IPS-18c (cell line): ENCODE results near the gene TAS2R31.
"Not testable (repeated sequence)": the region's sequence is repeated elsewhere in the genome, so short reads cannot be mapped to it uniquely, and the experiment has no call there.

Experiments used
- H3K4me3 ChIP-seq: 2 replicates; pipeline ENCODE4 v1.7.0; 2013; ENCODE audit warnings: low read depth, mild to moderate bottlenecking, low read length, moderate library complexity; ENCODE audit not compliant: insufficient read depth
- H3K9me3 ChIP-seq: one replicate; pipeline ENCODE4 v1.6.1; 2013; ENCODE audit warnings: mild to moderate bottlenecking, low read length, moderate library complexity; ENCODE audit not compliant: control insufficient read depth, insufficient read depth

The TAS2R31 gene

GRCh38 chr12:11031307-11031706 is at the start of gene TAS2R31:
TAS2R31 (minus strand) TSS chr12:11031407; CDS start chr12:11031335, 72 bp downstream.
- no peak within 1 kb of the TSS for H3K4me3 ChIP-seq
- H3K9me3 ChIP-seq = no peaks in the 10 kb centered on the region

GRCh38 chr12:11078246-11078645 is 47.0 kb upstream of the TAS2R31 start:
- no peak overlapping the region for H3K4me3 ChIP-seq

GRCh38 chr12:11075642-11076041 is 44.4 kb upstream of the TAS2R31 start:
- Histone ChIP-seq H3K4me3 (no peak overlapping the region), H3K9me3 (no peaks in the 10 kb centered on the region)

More at GRCh38 chr12:11078246-11078645, 47.0 kb upstream of the TAS2R31 start:
- H3K9me3 ChIP-seq = no peaks in the 10 kb centered on the region

GRCh38 chr12:11071414-11071813 is 40.2 kb upstream of the TAS2R31 start:
- Histone ChIP-seq H3K4me3 (no peak overlapping the region), H3K9me3 (no peaks in the 10 kb centered on the region)

GRCh38 chr12:11070999-11071398 is 39.8 kb upstream of the TAS2R31 start:
- H3K9me3 ChIP-seq = no peaks in the 10 kb centered on the region
- no peak overlapping the region for H3K4me3 ChIP-seq

- H3K4me3 ChIP-seq = no peak overlapping the region
- no peaks in the 10 kb centered on the region for H3K9me3 ChIP-seq
These were observed 38.7 kb upstream of the TAS2R31 start for GRCh38 chr12:11069854-11070365.

- Histone ChIP-seq H3K4me3 (no peak overlapping the region), H3K9me3 (no peaks in the 10 kb centered on the region)
These were observed 36.3 kb upstream of the TAS2R31 start for GRCh38 chr12:11067514-11067913.

- H3K4me3 ChIP-seq, H3K9me3 ChIP-seq: not testable (repeated sequence)
These were observed 31.0 kb upstream of the TAS2R31 start, which contains the start of gene TAS2R46 for GRCh38 chr12:11062194-11062593. TAS2R46 (minus strand) TSS chr12:11062294; CDS start chr12:11062294, 0 bp downstream.

GRCh38 chr12:11059784-11060183 is 28.6 kb upstream of the TAS2R31 start:
- no peak overlapping the region for H3K4me3 ChIP-seq
- no peaks in the 10 kb centered on the region for H3K9me3 ChIP-seq

GRCh38 chr12:11059041-11059440 is 27.8 kb upstream of the TAS2R31 start:
- H3K4me3 ChIP-seq = no peak overlapping the region
- no peaks in the 10 kb centered on the region for H3K9me3 ChIP-seq

- peaks cover 3% of the 10 kb centered on the region for H3K9me3 ChIP-seq
- H3K4me3 ChIP-seq = no peak overlapping the region
These were observed 24.1 kb upstream of the TAS2R31 start for GRCh38 chr12:11055306-11055705.

GRCh38 chr12:11049806-11050531 is 18.8 kb upstream of the TAS2R31 start:
- H3K9me3 ChIP-seq, H3K4me3 ChIP-seq: not testable (repeated sequence)

- H3K9me3 ChIP-seq, H3K4me3 ChIP-seq: not testable (repeated sequence)
These were observed 10.2 kb upstream of the TAS2R31 start for GRCh38 chr12:11041366-11041765.

- H3K9me3 ChIP-seq = no peaks in the 10 kb centered on the region
- no peak overlapping the region for H3K4me3 ChIP-seq
These were observed 9.0 kb upstream of the TAS2R31 start for GRCh38 chr12:11040162-11040561.

GRCh38 chr12:11039171-11039570 is 8.0 kb upstream of the TAS2R31 start:
- H3K9me3 ChIP-seq = no peaks in the 10 kb centered on the region
- no peak overlapping the region for H3K4me3 ChIP-seq

- not testable (repeated sequence) for H3K9me3 ChIP-seq, H3K4me3 ChIP-seq
These were observed 2.8 kb upstream of the TAS2R31 start for GRCh38 chr12:11033959-11034358.

- Histone ChIP-seq H3K9me3 (no peaks in the 10 kb centered on the region), H3K4me3 (no peak overlapping the region)
These were observed 5.1 kb downstream of the TAS2R31 start for GRCh38 chr12:11026118-11026517.

- Histone ChIP-seq H3K9me3 (no peaks in the 10 kb centered on the region), H3K4me3 (no peak overlapping the region)
These were observed 7.8 kb downstream of the TAS2R31 start for GRCh38 chr12:11023387-11023786.

- H3K4me3 ChIP-seq = no peak within 1 kb of the TSS
- no peaks in the 10 kb centered on the region for H3K9me3 ChIP-seq
These were observed 8.7 kb downstream of the TAS2R31 start, which contains the start of gene TAS2R19 for GRCh38 chr12:11022520-11022919. TAS2R19 (minus strand) TSS chr12:11022620; CDS start chr12:11022571, 49 bp downstream.
